ENCODE measurements around the gene MZF1.

GRCh38 chr19:58544591-58545285 lies 28.4 kb downstream of the MZF1 start:
- TF ChIP-seq CTCF (conservative IDR thresholded peaks at IDR 0.05 in 1 of 2, IDR thresholded peaks at IDR 0.05 in 1 of 2; ENCODE audit: low read depth in 1 of 2, low read length in 2 of 2), result no peak
- TF ChIP-seq EZH2 (IDR thresholded peaks at IDR 0.05; ENCODE audit: low read length, missing control alignments), result no peak

Measured in fibroblast of lung (primary cell).